Peyer's patch (tissue), 4 donors: Measurements from ENCODE around the gene OCLN.

Experiments
- POLR2A ChIP-seq, 2 donors: fragments of 450-650 bp; IDR thresholded peaks; one replicate each; pipeline ENCODE4 v1.5.1; 2017; ENCODE audit warnings: antibody characterized with exemption in 2 of 2, mild to moderate bottlenecking in 2 of 2, moderate library complexity in 2 of 2
- TF ChIP-seq, protein P1 (sequence below), 6 experiments: fragments of 450-650 bp in 4 of 6; fragments of 200-600 bp in 2 of 6; sonication (generic) in 1 of 6; IDR thresholded peaks; one replicate each; pipeline ENCODE4 v1.5.1; 2017 to 2019; ENCODE audit warnings: antibody characterized with exemption in 6 of 6, mild to moderate bottlenecking in 3 of 6, moderate library complexity in 1 of 6

DNA sequence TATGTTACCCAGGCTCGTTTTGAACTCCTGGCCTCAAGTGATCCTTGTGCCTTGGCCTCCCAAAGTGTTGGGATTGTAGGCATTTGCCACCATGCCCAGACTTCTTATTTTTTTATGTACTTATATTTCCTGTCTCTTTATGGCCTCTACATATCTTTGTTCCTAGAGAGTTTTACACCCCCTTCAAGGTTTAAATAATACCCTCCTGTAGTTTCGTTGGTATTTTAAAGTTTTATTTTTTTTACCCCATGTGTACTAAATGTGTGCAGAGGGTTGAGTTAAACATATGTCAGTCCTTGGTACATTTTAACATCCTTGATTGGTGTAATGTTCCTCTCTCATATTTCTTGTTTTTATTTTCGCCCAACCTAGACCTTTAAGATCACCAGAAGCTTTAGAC, 29.4 kb downstream of the OCLN start:
- TF ChIP-seq, protein P1, sequence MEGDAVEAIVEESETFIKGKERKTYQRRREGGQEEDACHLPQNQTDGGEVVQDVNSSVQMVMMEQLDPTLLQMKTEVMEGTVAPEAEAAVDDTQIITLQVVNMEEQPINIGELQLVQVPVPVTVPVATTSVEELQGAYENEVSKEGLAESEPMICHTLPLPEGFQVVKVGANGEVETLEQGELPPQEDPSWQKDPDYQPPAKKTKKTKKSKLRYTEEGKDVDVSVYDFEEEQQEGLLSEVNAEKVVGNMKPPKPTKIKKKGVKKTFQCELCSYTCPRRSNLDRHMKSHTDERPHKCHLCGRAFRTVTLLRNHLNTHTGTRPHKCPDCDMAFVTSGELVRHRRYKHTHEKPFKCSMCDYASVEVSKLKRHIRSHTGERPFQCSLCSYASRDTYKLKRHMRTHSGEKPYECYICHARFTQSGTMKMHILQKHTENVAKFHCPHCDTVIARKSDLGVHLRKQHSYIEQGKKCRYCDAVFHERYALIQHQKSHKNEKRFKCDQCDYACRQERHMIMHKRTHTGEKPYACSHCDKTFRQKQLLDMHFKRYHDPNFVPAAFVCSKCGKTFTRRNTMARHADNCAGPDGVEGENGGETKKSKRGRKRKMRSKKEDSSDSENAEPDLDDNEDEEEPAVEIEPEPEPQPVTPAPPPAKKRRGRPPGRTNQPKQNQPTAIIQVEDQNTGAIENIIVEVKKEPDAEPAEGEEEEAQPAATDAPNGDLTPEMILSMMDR (IDR thresholded peaks at IDR 0.05) = no peak
- no peak for TF ChIP-seq POLR2A (IDR thresholded peaks at IDR 0.05)
